A673 (cell line): ENCODE measurements around the gene IQCE. TPM values are rescaled to one million over a fixed set of nuclear protein-coding genes. Genes with fewer than 3 reads are reported as not detected.
A peak's percentile ranks its signal among the peaks of the same experiment; 100 is the strongest.

ENCODE experiments used
- BruUV-seq: library from RNA; stranded (reverse); fragments of 400-500 nt; replicated peaks from 2 replicates; lab custom pipeline; 2021; lab: Mats Ljungman, UMichigan
- CTCF ChIA-PET: fragments of 300-600 bp; sonication (Branson Sonifier 250); formaldehyde crosslinking; loops from one replicate; lab custom pipeline; 2022; ENCODE audit warnings: antibody characterized with exemption; lab: Charles Lee
- POLR2A ChIA-PET: fragments of 300-600 bp; sonication (Branson Sonifier 250); formaldehyde crosslinking; loops from one replicate; lab custom pipeline; 2022; ENCODE audit warnings: antibody characterized with exemption; ENCODE audit not compliant: low non-redundant PET; lab: Charles Lee
- DNase-seq: peaks from one replicate; pipeline ENCODE4 v3.0.0-alpha.2; 2015; ENCODE audit warnings: low spot score
- H3K27ac ChIP-seq: fragments of 200-600 bp; sonication (generic); 2 replicates; pipeline ENCODE4 v1.5.1; 2016; ENCODE audit warnings: mixed run types, low read depth, mild to moderate bottlenecking, mixed read lengths, antibody characterized with exemption, low read length; ENCODE audit not compliant: poor library complexity, severe bottlenecking
- H3K27me3 ChIP-seq: fragments of 200-600 bp; sonication (generic); replicated peaks from 2 replicates; pipeline ENCODE4 v1.6.1; 2017; ENCODE audit warnings: mixed run types, low read depth, mild to moderate bottlenecking, mixed read lengths, antibody characterized with exemption, low read length; ENCODE audit not compliant: insufficient read depth, poor library complexity
- H3K36me3 ChIP-seq: fragments of 200-600 bp; sonication (generic); 2 replicates; pipeline ENCODE4 v1.6.1; 2016; ENCODE audit warnings: mixed run types, mild to moderate bottlenecking, mixed read lengths, antibody characterized with exemption, low read length; ENCODE audit not compliant: insufficient read depth, poor library complexity, severe bottlenecking
- H3K4me1 ChIP-seq: fragments of 200-600 bp; sonication (generic); 2 replicates; pipeline ENCODE4 v1.6.1; 2017; ENCODE audit warnings: mixed run types, mild to moderate bottlenecking, mixed read lengths, antibody characterized with exemption, low read length; ENCODE audit not compliant: insufficient read depth, poor library complexity, severe bottlenecking
- H3K4me3 ChIP-seq: fragments of 200-600 bp; sonication (generic); 2 replicates; pipeline ENCODE4 v1.5.1; 2016; ENCODE audit warnings: low read depth, mixed run types, mild to moderate bottlenecking, mixed read lengths, low read length; ENCODE audit not compliant: poor library complexity, severe bottlenecking
- H3K9me3 ChIP-seq: fragments of 200-600 bp; sonication (generic); 2 replicates; pipeline ENCODE4 v1.6.1; 2016; ENCODE audit warnings: mixed run types, low read depth, mild to moderate bottlenecking, mixed read lengths, antibody characterized with exemption, low read length; ENCODE audit not compliant: poor library complexity, severe bottlenecking
- CTCF ChIP-seq: fragments of 300-800, 200-600 bp; sonication (generic); conservative IDR thresholded peaks from 2 replicates; pipeline ENCODE4 v1.5.1; 2017; ENCODE audit warnings: low read depth, mild to moderate bottlenecking, antibody characterized with exemption, low read length, moderate library complexity, mixed read lengths
- EZH2 ChIP-seq: fragments of 200-600 bp; sonication (generic); IDR thresholded peaks from 2 replicates; pipeline ENCODE4 v1.6.1; 2017; ENCODE audit warnings: borderline replicate concordance, low read depth, mild to moderate bottlenecking, mixed read lengths, antibody characterized with exemption, low read length; ENCODE audit not compliant: poor library complexity, severe bottlenecking
- intact Hi-C: fragments of 100-400 bp; cut with micrococcal nuclease; formaldehyde crosslinking; loops from one replicate; pipeline ENCODE4 v1.10.0; 2022; ENCODE audit not compliant: unreplicated experiment
- total RNA-seq: library from RNA; stranded (reverse); gene quantifications from 2 replicates; pipeline ENCODE4 v1.2.3, GENCODE V29; 2021

IQCE gene
- total RNA-seq, 1 experiment from 2014 or later: 35.4 TPM

- H3K36me3 ChIP-seq: no peaks in the 10 kb centered on the region
- ChIA-PET CTCF (no interaction called here), POLR2A (no interaction called here)
- no peak for DNase-seq
- peak overlapping the region; percentile 59 for H3K4me3 ChIP-seq
- H3K27ac ChIP-seq: no peak overlapping the region
- H3K9me3 ChIP-seq: no peaks in the 10 kb centered on the region
- no TSS peak for BruUV-seq
- TF ChIP-seq CTCF (no peak), EZH2 (no peak)
- no peaks in the 10 kb centered on the region for H3K27me3 ChIP-seq
- intact Hi-C loops: no loop called here
- H3K4me1 ChIP-seq: peaks cover 43% of the 10 kb centered on the region
These were observed 37.4 kb upstream of the IQCE start for GRCh38 chr7:2521341-2521745.

- POLR2A ChIA-PET: no interaction called here
- CTCF ChIA-PET: no interaction called here
- no TSS peak for BruUV-seq
- H3K9me3 ChIP-seq: no peaks in the 10 kb centered on the region
- H3K27me3 ChIP-seq: no peaks in the 10 kb centered on the region
- TF ChIP-seq EZH2: no peak
- TF ChIP-seq CTCF: 0 out of 2 replicates have a peak, but pooled peaks have one; percentile 14
- H3K4me3 ChIP-seq: no peak overlapping the region
- intact Hi-C loops: no loop called here
- peak; percentile 49 for DNase-seq
- peaks cover 43% of the 10 kb centered on the region for H3K4me1 ChIP-seq
- H3K27ac ChIP-seq: no peak overlapping the region
- H3K36me3 ChIP-seq: no peaks in the 10 kb centered on the region
These were observed 36.7 kb upstream of the IQCE start for GRCh38 chr7:2521952-2522591.

GRCh38 chr7:2522780-2523433 is 35.9 kb upstream of the IQCE start:
- BruUV-seq: no TSS peak
- intact Hi-C loops: no loop called here
- no peaks in the 10 kb centered on the region for H3K27me3 ChIP-seq
- no peaks in the 10 kb centered on the region for H3K36me3 ChIP-seq
- TF ChIP-seq CTCF: no peak
- TF ChIP-seq EZH2: no peak
- POLR2A ChIA-PET: no interaction called here
- peaks cover 38% of the 10 kb centered on the region for H3K4me1 ChIP-seq
- no peak overlapping the region for H3K27ac ChIP-seq
- CTCF ChIA-PET: no interaction called here
- DNase-seq: peak; percentile 76
- H3K9me3 ChIP-seq: no peaks in the 10 kb centered on the region
- no peak overlapping the region for H3K4me3 ChIP-seq
